Prostate gland (tissue), 1 donor: ENCODE results near the gene ZBTB16.

ENCODE experiments used
- POLR2A ChIP-seq: fragments of 450-650 bp; IDR thresholded peaks from one replicate; pipeline ENCODE4 v1.6.1; 2016; ENCODE audit warnings: antibody characterized with exemption, mild to moderate bottlenecking
- POLR2AphosphoS5 ChIP-seq: sonication (generic); formaldehyde crosslinking; IDR thresholded peaks from one replicate; pipeline ENCODE4 v1.6.1; 2017; ENCODE audit warnings: antibody characterized with exemption

DNA sequence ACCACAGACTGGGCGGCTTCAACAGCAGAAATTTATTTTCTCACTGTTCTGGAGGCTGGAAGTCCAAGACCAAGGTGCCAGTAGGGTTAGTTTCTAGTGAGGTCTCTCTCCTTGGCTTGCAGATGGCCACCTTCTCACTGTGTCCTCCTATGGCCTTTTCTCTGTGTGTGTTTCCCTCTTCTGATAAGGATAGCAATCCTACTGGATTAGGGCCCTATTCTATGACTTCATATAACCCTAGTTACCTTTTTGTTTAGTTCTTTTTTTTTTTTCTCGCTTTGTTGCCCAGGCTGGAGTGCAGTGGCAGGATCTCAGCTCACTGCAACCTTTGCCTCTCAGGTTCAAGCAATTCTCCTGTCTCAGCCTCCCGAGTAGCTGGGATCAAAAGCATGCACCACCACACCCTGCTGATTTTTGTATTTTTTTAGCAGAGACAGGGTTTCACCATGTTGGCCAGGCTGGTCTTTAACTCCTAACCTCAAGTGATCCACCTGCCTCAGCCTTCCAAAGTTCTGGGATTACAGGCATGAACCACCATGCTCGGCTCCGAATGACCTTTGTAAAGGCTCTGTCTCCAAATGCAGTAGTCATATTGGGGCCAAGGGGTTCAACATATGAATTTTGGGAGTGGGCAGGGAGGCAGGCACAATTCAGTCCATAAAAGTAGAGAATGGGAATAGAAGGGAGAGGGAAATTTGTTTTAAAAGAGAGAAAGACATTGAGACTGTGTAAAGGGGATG, 211.2 kb downstream of the ZBTB16 start:
- TF ChIP-seq POLR2A (no peak), POLR2AphosphoS5 (no peak)
